ENCODE results near the gene PABPC3. TPM values are rescaled to one million over a fixed set of nuclear protein-coding genes. Genes with fewer than 3 reads are reported as not detected.

PABPC3 gene
- total and polyA plus RNA-seq, 2 of the 4 experiments (the other 2 are of a cell fraction): 0.15 to 0.18 TPM

DNA sequence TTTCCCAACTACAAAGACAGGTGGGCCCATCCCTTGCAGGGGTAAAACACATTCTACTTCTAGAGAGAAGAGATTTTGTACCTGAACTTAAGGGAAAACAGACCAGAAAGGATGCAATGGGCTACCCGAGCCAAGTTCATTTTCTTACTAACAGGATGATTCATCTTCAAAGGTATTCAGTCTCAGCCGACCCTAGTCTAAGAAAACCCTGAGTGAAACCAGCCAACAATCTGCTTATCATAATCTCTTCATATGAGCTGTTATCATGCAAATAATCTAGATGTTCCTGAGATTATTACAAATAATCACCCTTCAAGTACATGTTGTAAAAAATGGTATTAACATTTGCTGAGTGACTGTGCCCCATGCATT lies 15.6 kb downstream of the PABPC3 start:
- H3K36me3 ChIP-seq (ENCODE audit: control insufficient read depth, insufficient read depth, low read length): no peaks in the 10 kb centered on the region
- H3K27ac ChIP-seq (ENCODE audit: insufficient read depth, low read length): no peak overlapping the region
- no peaks in the 10 kb centered on the region for H3K9me1 ChIP-seq (ENCODE audit: insufficient read depth, low read length)
- POLR2A ChIA-PET (ENCODE audit: unreplicated experiment): no interaction called here
- no peak overlapping the region for H2BK15ac ChIP-seq (ENCODE audit: low read depth, low read length)
- H3K79me1 ChIP-seq (ENCODE audit: low read depth in 1 of 2, low read length in 2 of 2): no peaks in the 10 kb centered on the region
- H3K4me1 ChIP-seq (ENCODE audit: control insufficient read depth, insufficient read depth, low read length): no peaks in the 10 kb centered on the region
- WGBS, 2 experiments (ENCODE audit: extremely low coverage in 2 of 2, insufficient read length in 1 of 2): no CpG with 5 or more reads among the region's 2 CpGs
- TF ChIP-seq SMC3 (IDR thresholded peaks at IDR 0.05; ENCODE audit: low read depth, low read length) (no peak), BHLHE40 (IDR thresholded peaks at IDR 0.05; ENCODE audit: low read depth, low read length) (no peak), MAZ (IDR thresholded peaks at IDR 0.05; ENCODE audit: borderline replicate concordance, low read depth, low read length) (no peak), CEBPB (IDR thresholded peaks at IDR 0.05; ENCODE audit: low read depth, low read length) (no peak)
- TF ChIP-seq, protein P1, sequence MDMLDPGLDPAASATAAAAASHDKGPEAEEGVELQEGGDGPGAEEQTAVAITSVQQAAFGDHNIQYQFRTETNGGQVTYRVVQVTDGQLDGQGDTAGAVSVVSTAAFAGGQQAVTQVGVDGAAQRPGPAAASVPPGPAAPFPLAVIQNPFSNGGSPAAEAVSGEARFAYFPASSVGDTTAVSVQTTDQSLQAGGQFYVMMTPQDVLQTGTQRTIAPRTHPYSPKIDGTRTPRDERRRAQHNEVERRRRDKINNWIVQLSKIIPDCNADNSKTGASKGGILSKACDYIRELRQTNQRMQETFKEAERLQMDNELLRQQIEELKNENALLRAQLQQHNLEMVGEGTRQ (IDR thresholded peaks at IDR 0.05; ENCODE audit: low read depth, low read length): no peak
- no peak overlapping the region for H4K8ac ChIP-seq (ENCODE audit: low read depth in 2 of 2, low read length in 2 of 2)
- dilution Hi-C loops (cut with HindIII; ENCODE audit: low sequenced_read_pairs, unreplicated experiment): no loop called here
- no peak overlapping the region for H3K18ac ChIP-seq (ENCODE audit: low read depth, low read length)
- no peak overlapping the region for H2BK20ac ChIP-seq (ENCODE audit: low read depth, low read length)
- H3K14ac ChIP-seq (replicated peaks; ENCODE audit: low read depth, low read length): no peak overlapping the region
- no peak overlapping the region for H4K5ac ChIP-seq (ENCODE audit: low read depth, low read length)
- H3K4me3 ChIP-seq (ENCODE audit: insufficient read depth, low read depth, low read length): no peak overlapping the region
- no peak overlapping the region for H2BK120ac ChIP-seq (ENCODE audit: low read depth, low read length)
- no TSS peak for BruUV-seq (replicated peaks)
- no peak overlapping the region for H3K4me2 ChIP-seq (ENCODE audit: low read depth, low read length)
- no peak overlapping the region for H2AK5ac ChIP-seq (ENCODE audit: low read depth, low read length)
- H3K23ac ChIP-seq (ENCODE audit: low read depth, low read length): no peak overlapping the region
- intact Hi-C loops (cut with micrococcal nuclease): no loop called here
- DNase-seq (peak; percentile 7), ATAC-seq (ENCODE audit: low read depth) (no peak)
- CTCF ChIA-PET: interaction anchor here (1.4 kb wide), 1 partner anchor 116 kb away, joined by 3 read pairs; no protein-coding TSS in a partner anchor
- H4K20me1 ChIP-seq (ENCODE audit: insufficient read depth, low read length): no peaks in the 10 kb centered on the region
- H3K9me3 ChIP-seq (ENCODE audit: control insufficient read depth, insufficient read depth, low read length): no peaks in the 10 kb centered on the region
- no peak overlapping the region for H2AFZ ChIP-seq (replicated peaks; ENCODE audit: low read length, poor library complexity)
- no peak overlapping the region for H3K4ac ChIP-seq (ENCODE audit: low read depth, low read length)
- H2AK9ac ChIP-seq (replicated peaks; ENCODE audit: low read depth, low read length, poor library complexity): no peak overlapping the region
- in situ Hi-C loops (cut with MboI; ENCODE audit: low sequenced_read_pairs): no loop called here
- H3K56ac ChIP-seq (ENCODE audit: extremely low read depth, insufficient read depth, low read length): no peak overlapping the region
- H4K91ac ChIP-seq (ENCODE audit: insufficient read depth, low read depth, low read length): no peak overlapping the region
- H3K27me3 ChIP-seq (ENCODE audit: control insufficient read depth, insufficient read depth, low read length): no peaks in the 10 kb centered on the region; the same call in 1 of the 2 replicates
- no peak overlapping the region for H2BK5ac ChIP-seq (ENCODE audit: low read depth, low read length, poor library complexity, severe bottlenecking)
- no peak overlapping the region for H3K9ac ChIP-seq (ENCODE audit: low read depth, low read length)

Data from IMR-90 (cell line).